ENCODE data around the gene SLC25A26. TPM values are rescaled to one million over a fixed set of nuclear protein-coding genes. Genes with fewer than 3 reads are reported as not detected.
A peak's percentile ranks its signal among the peaks of the same experiment; 100 is the strongest.
"Not testable (repeated sequence)": the region's sequence is repeated elsewhere in the genome, so short reads cannot be mapped to it uniquely, and the experiment has no call there.

Gene SLC25A26
- total and polyA plus RNA-seq, 2 donors (not counting 1 experiment from before 2014, with no cell fraction given) = 14.2 to 29.0 TPM

GRCh38 chr3:66271231-66271630, 50.4 kb downstream of the SLC25A26 start:
- Histone ChIP-seq H3K9me3 (ENCODE audit: control insufficient read depth, insufficient read depth, low read depth, low read length) (no peaks in the 10 kb centered on the region), H3K9ac (ENCODE audit: insufficient read depth, low read length) (no peak overlapping the region), H3K36me3 (ENCODE audit: control insufficient read depth, insufficient read depth, low read length) (no peaks in the 10 kb centered on the region), H3K27me3 (ENCODE audit: control insufficient read depth, insufficient read depth, low read length) (no peaks in the 10 kb centered on the region), H3K4me2 (ENCODE audit: extremely low read depth, insufficient read depth, low read length) (peak overlapping the region; percentile 62), H4K20me1 (ENCODE audit: control insufficient read depth, extremely low read depth, insufficient read depth, low read length) (no peaks in the 10 kb centered on the region), H3K27ac (ENCODE audit: insufficient read depth, low read length) (peak overlapping the region; percentile 35), H3K79me2 (ENCODE audit: control insufficient read depth, insufficient read depth, low read length) (no peaks in the 10 kb centered on the region), H3K4me1 (ENCODE audit: control insufficient read depth, extremely low read depth, insufficient read depth, low read length) (peaks cover 2% of the 10 kb centered on the region), H3K4me3 (replicated peaks in 1 of 4; ENCODE audit: control extremely low read depth in 1 of 4, insufficient read depth in 1 of 4, low read depth in 3 of 4, low read length in 4 of 4) (no peak overlapping the region), H2AFZ (ENCODE audit: low read length) (no peak overlapping the region)
- no peak for TF ChIP-seq EZH2 (IDR thresholded peaks at IDR 0.05; ENCODE audit: low read length, missing control alignments)
- TF ChIP-seq CTCF (conservative IDR thresholded peaks at IDR 0.05 in 1 of 2, IDR thresholded peaks at IDR 0.05 in 1 of 2; ENCODE audit: low read depth in 1 of 2, low read length in 2 of 2) = no peak
- no peak for DNase-seq (ENCODE audit: low read depth in 2 of 2)

GRCh38 chr3:66272016-66272415, 51.2 kb downstream of the SLC25A26 start:
- DNase-seq (ENCODE audit: low read depth in 2 of 2) = peak in 1 of 2 donors; percentile 52
- Histone ChIP-seq H3K27me3 (ENCODE audit: control insufficient read depth, insufficient read depth, low read length) (no peaks in the 10 kb centered on the region), H4K20me1 (ENCODE audit: control insufficient read depth, extremely low read depth, insufficient read depth, low read length) (no peaks in the 10 kb centered on the region), H3K4me3 (replicated peaks in 1 of 4; ENCODE audit: control extremely low read depth in 1 of 4, insufficient read depth in 1 of 4, low read depth in 3 of 4, low read length in 4 of 4) (no peak overlapping the region), H3K4me2 (ENCODE audit: extremely low read depth, insufficient read depth, low read length) (peak overlapping the region; percentile 37), H3K9me3 (ENCODE audit: control insufficient read depth, insufficient read depth, low read depth, low read length) (no peaks in the 10 kb centered on the region), H3K9ac (ENCODE audit: insufficient read depth, low read length) (no peak overlapping the region), H2AFZ (ENCODE audit: low read length) (no peak overlapping the region), H3K79me2 (ENCODE audit: control insufficient read depth, insufficient read depth, low read length) (no peaks in the 10 kb centered on the region), H3K36me3 (ENCODE audit: control insufficient read depth, insufficient read depth, low read length) (no peaks in the 10 kb centered on the region), H3K27ac (ENCODE audit: insufficient read depth, low read length) (no peak overlapping the region), H3K4me1 (ENCODE audit: control insufficient read depth, extremely low read depth, insufficient read depth, low read length) (peaks cover 2% of the 10 kb centered on the region)
- TF ChIP-seq EZH2 (IDR thresholded peaks at IDR 0.05; ENCODE audit: low read length, missing control alignments) = no peak
- TF ChIP-seq CTCF (conservative IDR thresholded peaks at IDR 0.05 in 1 of 2, IDR thresholded peaks at IDR 0.05 in 1 of 2; ENCODE audit: low read depth in 1 of 2, low read length in 2 of 2) = no peak

GRCh38 chr3:66274837-66275236, 54.0 kb downstream of the SLC25A26 start:
- not testable (repeated sequence) for H3K79me2 ChIP-seq (ENCODE audit: control insufficient read depth, insufficient read depth, low read length); DNase-seq (ENCODE audit: low read depth in 2 of 2); H3K9ac ChIP-seq (ENCODE audit: insufficient read depth, low read length); H3K36me3 ChIP-seq (ENCODE audit: control insufficient read depth, insufficient read depth, low read length); H4K20me1 ChIP-seq (ENCODE audit: control insufficient read depth, extremely low read depth, insufficient read depth, low read length); H3K4me1 ChIP-seq (ENCODE audit: control insufficient read depth, extremely low read depth, insufficient read depth, low read length); H2AFZ ChIP-seq (ENCODE audit: low read length); H3K4me3 ChIP-seq (replicated peaks in 1 of 4; ENCODE audit: control extremely low read depth in 1 of 4, insufficient read depth in 1 of 4, low read depth in 3 of 4, low read length in 4 of 4); H3K27me3 ChIP-seq (ENCODE audit: control insufficient read depth, insufficient read depth, low read length); H3K9me3 ChIP-seq (ENCODE audit: control insufficient read depth, insufficient read depth, low read depth, low read length); H3K4me2 ChIP-seq (ENCODE audit: extremely low read depth, insufficient read depth, low read length); H3K27ac ChIP-seq (ENCODE audit: insufficient read depth, low read length)
